Vagina (tissue), 2 donors: ENCODE results near the gene METTL26. TPM values are rescaled to one million over a fixed set of nuclear protein-coding genes. Genes with fewer than 3 reads are reported as not detected.

ENCODE experiments used
- DNase-seq, 2 donors: peaks; one replicate each; pipeline ENCODE4 v3.0.0-alpha.2; 2017; ENCODE audit errors: extremely low spot score in 2 of 2
- H3K27ac ChIP-seq: fragments of 200-600 bp; sonication (generic); one replicate; pipeline ENCODE4 v1.5.1; 2019
- H3K27me3 ChIP-seq: fragments of 200-600 bp; sonication (generic); one replicate; pipeline ENCODE4 v1.5.1; 2019
- H3K36me3 ChIP-seq, 2 donors: fragments of 200-600 bp; sonication (generic); one replicate each; pipeline ENCODE4 v1.5.1; 2017 to 2019
- H3K4me1 ChIP-seq: fragments of 200-600 bp; sonication (generic); one replicate; pipeline ENCODE4 v1.5.1; 2019
- H3K4me3 ChIP-seq, 2 donors: fragments of 200-600 bp; sonication (generic); 1 replicate in 1 of 2; 2 replicates in 1 of 2; pipeline ENCODE4 v1.5.1; 2016 to 2019
- H3K9me3 ChIP-seq: fragments of 200-600 bp; sonication (generic); one replicate; pipeline ENCODE4 v1.5.1; 2019
- POLR2A ChIP-seq, 2 donors: fragments of 450-650 bp; IDR thresholded peaks; one replicate each; pipeline ENCODE4 v1.6.1; 2017; ENCODE audit warnings: antibody characterized with exemption in 2 of 2, mild to moderate bottlenecking in 2 of 2, moderate library complexity in 2 of 2
- POLR2AphosphoS5 ChIP-seq, 2 donors: sonication (generic); formaldehyde crosslinking; IDR thresholded peaks; one replicate each; pipeline ENCODE4 v1.9.0; 2017; ENCODE audit warnings: antibody characterized with exemption in 2 of 2, mild to moderate bottlenecking in 2 of 2, low read depth in 1 of 2; ENCODE audit not compliant: insufficient read depth in 1 of 2
- intact Hi-C: fragments of 100-400 bp; cut with DNase I; formaldehyde crosslinking; loops from one replicate; pipeline ENCODE4 v1.15.1; 2023
- total RNA-seq: library from RNA; depleted of rRNA; stranded (reverse); fragments of >200 nt; gene quantifications from one replicate; pipeline ENCODE4 v1.2.3, GENCODE V29; 2016
- TF ChIP-seq, protein P1 (sequence below), 3 experiments: fragments of 450-650 bp in 2 of 3; fragments of 200-600 bp in 1 of 3; sonication (generic) in 1 of 3; IDR thresholded peaks; one replicate each; pipeline ENCODE4 v1.5.1; 2017 to 2019; ENCODE audit warnings: antibody characterized with exemption in 3 of 3, mild to moderate bottlenecking in 2 of 3, moderate library complexity in 2 of 3

METTL26 gene
- total RNA-seq, 1 donor from 2014 or later: 187 TPM

DNA sequence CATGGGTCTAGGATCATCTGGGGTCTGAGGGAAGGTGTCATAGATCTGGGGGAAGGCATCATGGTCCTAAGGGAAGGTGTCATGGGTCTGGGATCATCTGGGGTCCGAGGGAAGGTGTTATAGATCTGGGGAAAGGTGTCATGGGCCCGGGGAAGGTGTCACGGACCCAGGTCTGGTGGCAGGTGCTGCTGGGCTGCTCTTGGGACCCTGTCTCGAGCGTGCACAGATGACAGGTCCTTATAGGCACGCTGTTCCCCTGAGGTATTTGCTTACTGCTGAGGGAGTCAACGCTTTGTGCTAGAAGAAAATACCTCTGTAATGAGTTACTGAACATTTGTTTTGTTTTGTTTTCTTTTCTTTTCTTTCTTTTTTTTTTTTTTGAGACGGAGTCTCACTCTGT lies 44.9 kb downstream of the METTL26 start:
- Histone ChIP-seq H3K36me3 (peaks cover 0 to under 1% of the 10 kb centered on the region in 2 donors), H3K4me1 (peaks cover 73% of the 10 kb centered on the region), H3K4me3 (peak overlapping the region; percentile 83 to 96), H3K27me3 (no peaks in the 10 kb centered on the region), H3K9me3 (no peaks in the 10 kb centered on the region), H3K27ac (no peak overlapping the region)
- intact Hi-C loops: no loop called here
- TF ChIP-seq, protein P1, sequence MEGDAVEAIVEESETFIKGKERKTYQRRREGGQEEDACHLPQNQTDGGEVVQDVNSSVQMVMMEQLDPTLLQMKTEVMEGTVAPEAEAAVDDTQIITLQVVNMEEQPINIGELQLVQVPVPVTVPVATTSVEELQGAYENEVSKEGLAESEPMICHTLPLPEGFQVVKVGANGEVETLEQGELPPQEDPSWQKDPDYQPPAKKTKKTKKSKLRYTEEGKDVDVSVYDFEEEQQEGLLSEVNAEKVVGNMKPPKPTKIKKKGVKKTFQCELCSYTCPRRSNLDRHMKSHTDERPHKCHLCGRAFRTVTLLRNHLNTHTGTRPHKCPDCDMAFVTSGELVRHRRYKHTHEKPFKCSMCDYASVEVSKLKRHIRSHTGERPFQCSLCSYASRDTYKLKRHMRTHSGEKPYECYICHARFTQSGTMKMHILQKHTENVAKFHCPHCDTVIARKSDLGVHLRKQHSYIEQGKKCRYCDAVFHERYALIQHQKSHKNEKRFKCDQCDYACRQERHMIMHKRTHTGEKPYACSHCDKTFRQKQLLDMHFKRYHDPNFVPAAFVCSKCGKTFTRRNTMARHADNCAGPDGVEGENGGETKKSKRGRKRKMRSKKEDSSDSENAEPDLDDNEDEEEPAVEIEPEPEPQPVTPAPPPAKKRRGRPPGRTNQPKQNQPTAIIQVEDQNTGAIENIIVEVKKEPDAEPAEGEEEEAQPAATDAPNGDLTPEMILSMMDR (IDR thresholded peaks at IDR 0.05): no peak
- TF ChIP-seq POLR2AphosphoS5 (IDR thresholded peaks at IDR 0.05; ENCODE audit: insufficient read depth in 1 of 2, low read depth in 1 of 2): no peak
- no peak for TF ChIP-seq POLR2A (IDR thresholded peaks at IDR 0.05)
- DNase-seq: no peak

DNA sequence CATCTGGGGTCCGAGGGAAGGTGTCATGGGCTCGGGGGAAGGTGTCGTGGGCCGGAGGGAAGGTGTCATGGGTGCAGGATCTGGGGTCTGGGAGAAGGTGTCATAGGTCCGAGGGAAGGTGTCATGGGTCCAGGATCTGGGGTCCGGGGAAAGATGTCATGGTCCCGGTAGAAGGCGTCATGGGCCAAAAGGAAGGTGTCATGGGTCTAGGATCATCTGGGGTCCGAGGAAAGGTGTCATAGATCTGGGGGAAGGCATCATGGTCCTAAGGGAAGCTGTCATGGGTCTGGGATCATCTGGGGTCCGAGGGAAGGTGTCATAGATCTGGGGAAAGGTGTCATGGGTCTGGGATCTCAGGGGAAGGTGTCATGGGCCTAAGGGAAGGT lies 45.3 kb downstream of the METTL26 start:
- H3K4me1 ChIP-seq: peaks cover 69% of the 10 kb centered on the region
- H3K27me3 ChIP-seq: no peaks in the 10 kb centered on the region
- peak overlapping the region; percentile 83 to 96 for H3K4me3 ChIP-seq
- TF ChIP-seq POLR2AphosphoS5 (IDR thresholded peaks at IDR 0.05; ENCODE audit: insufficient read depth in 1 of 2, low read depth in 1 of 2) (no peak), POLR2A (IDR thresholded peaks at IDR 0.05) (no peak)
- TF ChIP-seq, protein P1 (IDR thresholded peaks at IDR 0.05): no peak
- DNase-seq: no peak
- intact Hi-C loops: no loop called here
- no peaks in the 10 kb centered on the region for H3K36me3 ChIP-seq
- peak overlapping the region; percentile 77 for H3K27ac ChIP-seq
- no peaks in the 10 kb centered on the region for H3K9me3 ChIP-seq

DNA sequence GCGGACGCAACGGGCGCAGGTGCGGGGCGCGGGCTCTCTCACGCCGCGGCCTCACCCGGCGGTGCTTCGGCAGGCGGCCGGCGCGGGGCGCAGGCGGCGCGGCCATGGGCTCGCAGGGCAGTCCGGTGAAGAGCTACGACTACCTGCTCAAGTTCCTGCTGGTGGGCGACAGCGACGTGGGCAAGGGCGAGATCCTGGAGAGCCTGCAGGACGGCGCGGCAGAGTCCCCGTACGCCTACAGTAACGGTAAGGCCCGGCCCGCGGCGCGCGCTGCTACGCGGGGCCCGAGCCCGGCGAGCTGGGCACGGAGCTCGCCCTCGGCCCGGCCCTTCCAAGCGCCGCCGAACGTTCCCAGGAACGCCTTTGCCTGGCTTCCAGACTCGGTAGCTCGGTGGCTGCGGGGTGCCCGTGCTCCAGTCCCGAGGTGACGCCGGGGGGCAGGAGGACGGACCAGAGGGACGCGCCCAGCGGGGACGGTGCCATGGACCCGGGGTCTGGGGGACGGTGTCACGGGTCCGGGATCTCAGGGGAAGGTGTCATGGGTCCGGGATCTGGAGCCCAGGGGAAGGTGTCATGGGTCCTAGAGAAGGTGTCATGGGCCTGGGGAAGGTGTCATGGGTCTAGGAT lies 45.8 kb downstream of the METTL26 start:
- intact Hi-C loops: no loop called here
- no peak for DNase-seq

DNA sequence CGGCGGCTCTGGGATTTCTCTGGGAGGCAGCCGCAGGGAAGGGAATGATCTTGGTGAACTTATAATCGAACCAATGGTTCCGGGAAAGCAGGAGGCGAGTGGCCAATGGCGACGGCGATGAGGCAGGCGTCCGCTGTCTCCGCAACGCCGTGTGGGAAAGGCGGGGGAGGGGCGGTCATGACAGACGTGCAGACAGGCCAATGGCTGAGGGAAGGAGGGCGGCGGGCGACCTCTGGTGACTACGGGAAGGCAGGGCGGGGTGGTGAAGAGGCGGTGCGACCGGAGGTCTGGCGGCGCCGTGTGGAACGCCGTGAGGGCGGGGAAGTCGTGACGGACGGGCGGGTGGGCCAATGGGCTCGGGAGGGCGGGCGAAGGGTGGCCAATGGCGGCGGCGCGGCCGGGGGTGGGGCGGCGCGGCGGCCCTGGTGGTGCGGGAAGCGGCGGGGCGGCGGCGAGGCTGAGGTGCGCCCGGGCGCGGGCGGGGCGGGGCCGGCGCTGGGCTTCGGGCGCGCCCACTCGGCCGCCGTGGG lies 46.4 kb downstream of the METTL26 start, which contains the start of gene RAB40C:
TSS of gene RAB40C (plus strand) at position 409 of the 530 bp plus-strand sequence. CDS start 226 bp downstream, outside the sequence.
- no peaks in the 10 kb centered on the region for H3K27me3 ChIP-seq
- intact Hi-C loops: no loop called here
- DNase-seq: peak; percentile 99
- peak within 1 kb of the TSS; percentile 83 to 96 for H3K4me3 ChIP-seq
- TF ChIP-seq, protein P1 (IDR thresholded peaks at IDR 0.05): no peak
- TF ChIP-seq POLR2AphosphoS5 (IDR thresholded peaks at IDR 0.05; ENCODE audit: insufficient read depth in 1 of 2, low read depth in 1 of 2): peak in 1 of 2 donors; percentile 70
- peaks cover 58% of the 10 kb centered on the region for H3K4me1 ChIP-seq
- peak within 1 kb of the TSS; percentile 96 for H3K27ac ChIP-seq
- no peaks in the 10 kb centered on the region for H3K36me3 ChIP-seq
- H3K9me3 ChIP-seq: no peaks in the 10 kb centered on the region

More for the DNA sequence above, 45.8 kb downstream of the METTL26 start:
- peak overlapping the region; percentile 77 for H3K27ac ChIP-seq
- no peaks in the 10 kb centered on the region for H3K36me3 ChIP-seq
- H3K27me3 ChIP-seq: no peaks in the 10 kb centered on the region
- H3K4me3 ChIP-seq: peak overlapping the region; percentile 83 to 96
- H3K4me1 ChIP-seq: peaks cover 64% of the 10 kb centered on the region
- TF ChIP-seq POLR2AphosphoS5 (IDR thresholded peaks at IDR 0.05; ENCODE audit: insufficient read depth in 1 of 2, low read depth in 1 of 2): no peak
- no peaks in the 10 kb centered on the region for H3K9me3 ChIP-seq

DNA sequence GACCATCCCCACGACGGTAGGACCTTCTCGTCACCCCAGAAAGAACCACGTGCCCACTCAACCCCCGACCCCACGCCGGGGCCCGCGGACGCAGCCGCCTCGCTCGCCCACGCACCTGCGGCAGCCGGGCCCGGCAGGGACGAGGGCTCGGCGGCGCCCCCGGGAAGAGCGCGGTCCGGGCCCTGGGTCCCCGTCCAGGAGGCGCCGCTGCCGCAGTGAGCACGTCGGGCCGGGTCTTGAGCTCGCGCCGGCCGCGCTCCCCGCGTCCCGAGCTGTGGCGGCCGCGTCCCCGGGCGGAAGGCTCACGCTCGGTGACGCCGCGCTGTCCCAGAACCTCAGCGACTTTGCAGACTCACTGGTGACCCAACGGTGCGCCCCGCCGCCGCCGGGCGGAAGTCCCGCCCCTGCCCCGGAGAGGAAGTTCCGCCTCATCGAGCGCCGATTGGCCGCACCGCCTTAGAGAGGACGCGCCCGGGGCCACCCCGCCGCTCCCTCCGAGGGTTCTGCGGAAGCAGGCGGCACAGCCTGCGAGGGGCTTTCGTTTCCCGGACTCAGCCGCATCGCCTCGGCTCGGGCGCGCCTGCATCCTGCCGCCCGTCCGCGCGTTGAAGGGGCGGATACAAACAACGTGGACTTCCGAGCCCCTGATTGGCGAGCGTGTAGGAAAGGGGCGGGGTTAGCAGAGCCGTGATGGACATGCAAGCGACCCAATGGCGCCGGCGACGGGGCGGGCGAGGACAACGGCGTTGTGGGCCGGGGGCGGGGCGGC lies 47.0 kb downstream of the METTL26 start:
- H3K9me3 ChIP-seq: no peaks in the 10 kb centered on the region
- peak in 1 of 2 donors; percentile 98 for DNase-seq
- no peaks in the 10 kb centered on the region for H3K36me3 ChIP-seq
- peaks cover 58% of the 10 kb centered on the region for H3K4me1 ChIP-seq
- peak overlapping the region; percentile 67 to 79 for H3K4me3 ChIP-seq
- peak overlapping the region; percentile 96 for H3K27ac ChIP-seq
- no peaks in the 10 kb centered on the region for H3K27me3 ChIP-seq
- intact Hi-C loops: no loop called here
- TF ChIP-seq POLR2AphosphoS5 (IDR thresholded peaks at IDR 0.05; ENCODE audit: insufficient read depth in 1 of 2, low read depth in 1 of 2) (peak; percentile 34 to 85), POLR2A (IDR thresholded peaks at IDR 0.05) (peak in 1 of 2 donors; percentile 69)
- TF ChIP-seq, protein P1 (IDR thresholded peaks at IDR 0.05): no peak
